WTC11 (cell line): Measurements from ENCODE around the gene PTX4. TPM values are rescaled to one million over a fixed set of nuclear protein-coding genes. Genes with fewer than 3 reads are reported as not detected.

Experiments used
- ATAC-seq: fragments of 200-7000 bp; cut with Tn5 transposase; 2 replicates; pipeline ENCODE4 v1.10.0; 2021; ENCODE audit warnings: mild to moderate bottlenecking, moderate library complexity
- CTCF ChIA-PET: fragments of 300-600 bp; sonication (Branson Sonifier 250); formaldehyde crosslinking; loops from one replicate; lab custom pipeline; 2021; ENCODE audit warnings: antibody characterized with exemption; lab: Charles Lee
- POLR2A ChIA-PET: fragments of 350-600 bp; sonication (Branson Sonifier 250); formaldehyde crosslinking; loops from one replicate; lab custom pipeline; 2021; ENCODE audit warnings: antibody characterized with exemption; lab: Charles Lee
- DNase-seq: peaks from one replicate; pipeline ENCODE4 v3.0.0; 2021; ENCODE audit warnings: low spot score
- H3K27ac Mint-ChIP-seq: 2 replicates; pipeline ENCODE4 v1.8.0; 2021; ENCODE audit warnings: mixed read lengths
- H3K27me3 Mint-ChIP-seq: 2 replicates; pipeline ENCODE4 v1.8.0; 2021; ENCODE audit warnings: low read depth, mild to moderate bottlenecking, moderate library complexity, mixed read lengths
- H3K36me3 Mint-ChIP-seq: 2 replicates; pipeline ENCODE4 v1.8.0; 2021; ENCODE audit warnings: mixed read lengths
- H3K4me1 Mint-ChIP-seq: 2 replicates; pipeline ENCODE4 v1.8.0; 2022; ENCODE audit warnings: mixed read lengths
- H3K4me3 Mint-ChIP-seq: 2 replicates; pipeline ENCODE4 v1.8.0; 2021; ENCODE audit warnings: mild to moderate bottlenecking, moderate library complexity, mixed read lengths
- H3K9me3 Mint-ChIP-seq: 2 replicates; pipeline ENCODE4 v1.8.0; 2021; ENCODE audit warnings: mixed read lengths
- ATF1 ChIP-seq: sonication (generic); formaldehyde crosslinking; IDR thresholded peaks from 2 replicates; pipeline ENCODE4 v1.8.1; 2023; ENCODE audit warnings: mild to moderate bottlenecking, moderate library complexity, missing genetic modification reagents
- ATF6 ChIP-seq: sonication (generic); formaldehyde crosslinking; IDR thresholded peaks from 2 replicates; pipeline ENCODE4 v1.8.1; 2023; ENCODE audit warnings: mild to moderate bottlenecking, missing genetic modification reagents
- CREM ChIP-seq: sonication (generic); formaldehyde crosslinking; IDR thresholded peaks from 2 replicates; pipeline ENCODE4 v1.8.1; 2022; ENCODE audit warnings: mild to moderate bottlenecking, missing genetic modification reagents, moderate library complexity
- ESRRA ChIP-seq: sonication (generic); formaldehyde crosslinking; IDR thresholded peaks from 2 replicates; pipeline ENCODE4 v1.8.1; 2022; ENCODE audit warnings: mild to moderate bottlenecking, missing genetic modification reagents, borderline replicate concordance
- FOXK1 ChIP-seq: sonication (generic); formaldehyde crosslinking; IDR thresholded peaks from 2 replicates; pipeline ENCODE4 v1.8.0; 2022; ENCODE audit warnings: mild to moderate bottlenecking, moderate library complexity, missing genetic modification reagents
- HMGA2 ChIP-seq: fragments of 250-450 bp; sonication (Bioruptor Pico); IDR thresholded peaks from 2 replicates; pipeline ENCODE4 v1.4.0; 2021; ENCODE audit warnings: mild to moderate bottlenecking, moderate library complexity
- IRF1 ChIP-seq: sonication (generic); formaldehyde crosslinking; IDR thresholded peaks from 2 replicates; pipeline ENCODE4 v1.8.0; 2023; ENCODE audit warnings: missing genetic modification reagents
- IRF2 ChIP-seq: sonication (generic); formaldehyde crosslinking; IDR thresholded peaks from 2 replicates; pipeline ENCODE4 v1.8.0; 2022; ENCODE audit warnings: low read depth, missing genetic modification reagents, borderline replicate concordance
- JUN ChIP-seq: sonication (generic); formaldehyde crosslinking; IDR thresholded peaks from 2 replicates; pipeline ENCODE4 v1.8.0; 2023; ENCODE audit warnings: mild to moderate bottlenecking, missing genetic modification reagents
- MAX ChIP-seq: sonication (generic); formaldehyde crosslinking; IDR thresholded peaks from 2 replicates; pipeline ENCODE4 v1.8.0; 2022; ENCODE audit warnings: mild to moderate bottlenecking, missing genetic modification reagents
- NFE2L1 ChIP-seq: sonication (generic); formaldehyde crosslinking; IDR thresholded peaks from 2 replicates; pipeline ENCODE4 v1.8.1; 2023; ENCODE audit warnings: missing genetic modification reagents
- NR2C2 ChIP-seq: sonication (generic); formaldehyde crosslinking; IDR thresholded peaks from 2 replicates; pipeline ENCODE4 v1.8.0; 2022; ENCODE audit warnings: mild to moderate bottlenecking, missing genetic modification reagents
- TEAD4 ChIP-seq: sonication (generic); formaldehyde crosslinking; IDR thresholded peaks from 2 replicates; pipeline ENCODE4 v1.8.0; 2022; ENCODE audit warnings: mild to moderate bottlenecking, missing genetic modification reagents
- USF2 ChIP-seq: sonication (generic); formaldehyde crosslinking; IDR thresholded peaks from 2 replicates; pipeline ENCODE4 v1.8.1; 2023; ENCODE audit warnings: mild to moderate bottlenecking, missing genetic modification reagents, moderate library complexity
- ZMAT4 ChIP-seq: fragments of 250-450 bp; sonication (Bioruptor Pico); IDR thresholded peaks from 2 replicates; pipeline ENCODE4 v1.9.0; 2021; ENCODE audit warnings: mild to moderate bottlenecking
- ZNF232 ChIP-seq: sonication (generic); formaldehyde crosslinking; IDR thresholded peaks from 2 replicates; pipeline ENCODE4 v1.8.0; 2022; ENCODE audit warnings: mild to moderate bottlenecking, missing genetic modification reagents
- ZNF671 ChIP-seq: fragments of 250-450 bp; sonication (Bioruptor Pico); IDR thresholded peaks from 2 replicates; pipeline ENCODE4 v1.8.0; 2021; ENCODE audit warnings: mild to moderate bottlenecking
- total RNA-seq: library from RNA; stranded (reverse); gene quantifications from 3 replicates; pipeline ENCODE4 v1.2.3, GENCODE V29; 2021
- TF ChIP-seq, protein P1 (sequence below): sonication (generic); formaldehyde crosslinking; IDR thresholded peaks from 2 replicates; pipeline ENCODE4 v1.8.1; 2022; ENCODE audit warnings: mild to moderate bottlenecking, missing genetic modification reagents, moderate library complexity, borderline replicate concordance

PTX4 gene
- total RNA-seq, 1 experiment from 2014 or later: 0.26 TPM

- Mint-ChIP-seq H3K4me3 (no peak overlapping the region), H3K27ac (peak overlapping the region; percentile 72; the same call in 1 of the 2 replicates), H3K4me1 (no peaks in the 10 kb centered on the region)
- POLR2A ChIA-PET: interaction anchor here (0.6 kb wide), 1 partner anchor 18 kb away, joined by 4 read pairs; no protein-coding TSS in a partner anchor
- peak; percentile 63 for ATAC-seq
- TF ChIP-seq NFE2L1 (CRISPR knock-in tag): 0 out of 2 replicates have a peak, but pooled peaks have one; percentile 30
- TF ChIP-seq, protein P1, sequence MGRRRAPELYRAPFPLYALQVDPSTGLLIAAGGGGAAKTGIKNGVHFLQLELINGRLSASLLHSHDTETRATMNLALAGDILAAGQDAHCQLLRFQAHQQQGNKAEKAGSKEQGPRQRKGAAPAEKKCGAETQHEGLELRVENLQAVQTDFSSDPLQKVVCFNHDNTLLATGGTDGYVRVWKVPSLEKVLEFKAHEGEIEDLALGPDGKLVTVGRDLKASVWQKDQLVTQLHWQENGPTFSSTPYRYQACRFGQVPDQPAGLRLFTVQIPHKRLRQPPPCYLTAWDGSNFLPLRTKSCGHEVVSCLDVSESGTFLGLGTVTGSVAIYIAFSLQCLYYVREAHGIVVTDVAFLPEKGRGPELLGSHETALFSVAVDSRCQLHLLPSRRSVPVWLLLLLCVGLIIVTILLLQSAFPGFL (CRISPR knock-in tag): no peak
- TF ChIP-seq, all 79 proteins: peak for 1
- no peak for DNase-seq
- Mint-ChIP-seq H3K36me3 (peaks cover 20% of the 10 kb centered on the region), H3K9me3 (peaks cover 15% of the 10 kb centered on the region), H3K27me3 (no peaks in the 10 kb centered on the region; the same call in 1 of the 2 replicates)
- CTCF ChIA-PET: interaction anchor here (1.0 to 2.1 kb wide), 4 partner anchors 9 to 40 kb away, joined by 3 to 6 read pairs (median 4); no protein-coding TSS in a partner anchor
Observed at GRCh38 chr16:1511662-1512569, 23.2 kb upstream of the PTX4 start.

DNA sequence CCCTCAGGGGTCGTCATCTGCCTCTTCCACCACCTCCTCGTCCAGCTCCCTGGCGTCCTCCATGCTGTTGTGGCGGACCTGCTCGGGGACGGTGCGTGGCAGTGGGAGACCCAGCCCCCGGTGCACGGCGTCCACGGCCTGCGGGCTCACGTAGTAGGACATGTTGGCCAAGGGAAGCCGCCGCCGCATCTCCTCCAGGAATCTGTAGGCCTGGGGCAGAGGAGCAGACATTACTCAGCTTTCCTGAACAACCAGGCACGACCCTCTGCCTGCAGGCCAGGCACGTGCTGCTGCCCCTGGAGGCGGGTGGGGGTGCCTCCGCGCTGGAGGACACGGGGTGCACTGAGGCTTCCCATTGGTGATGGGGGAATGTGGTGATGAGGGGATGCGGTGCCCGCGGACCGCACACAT lies 22.2 kb upstream of the PTX4 start:
- H3K36me3 Mint-ChIP-seq: peaks cover 22% of the 10 kb centered on the region
- ATAC-seq: peak; percentile 57
- ChIA-PET CTCF (interaction anchor here (0.8 to 2.1 kb wide), 6 partner anchors 9 to 179 kb away, joined by 3 to 6 read pairs (median 4); partner anchors contain the start of gene CCDC154), POLR2A (no interaction called here)
- no peaks in the 10 kb centered on the region for H3K4me1 Mint-ChIP-seq
- H3K27ac Mint-ChIP-seq: no peak overlapping the region
- H3K27me3 Mint-ChIP-seq: no peaks in the 10 kb centered on the region; the same call in 1 of the 2 replicates
- peaks cover 12% of the 10 kb centered on the region for H3K9me3 Mint-ChIP-seq
- peak; percentile 41 for DNase-seq
- TF ChIP-seq ATF6 (CRISPR knock-in tag) (no peak), ZMAT4 (no peak), TEAD4 (CRISPR knock-in tag) (no peak), ATF1 (CRISPR knock-in tag) (no peak), ZNF232 (CRISPR knock-in tag) (no peak), NR2C2 (no peak), IRF1 (CRISPR knock-in tag) (no peak), ZNF671 (CRISPR knock-in tag) (no peak), MAX (CRISPR knock-in tag) (no peak), JUN (CRISPR knock-in tag) (no peak), HMGA2 (CRISPR knock-in tag) (no peak), FOXK1 (no peak), ESRRA (CRISPR knock-in tag) (no peak), CREM (CRISPR knock-in tag) (no peak)
- no peak overlapping the region for H3K4me3 Mint-ChIP-seq

GRCh38 chr16:1510272-1510671 lies 21.5 kb upstream of the PTX4 start:
- H3K4me3 Mint-ChIP-seq: no peak overlapping the region
- no peak for DNase-seq
- H3K4me1 Mint-ChIP-seq: no peaks in the 10 kb centered on the region
- ATAC-seq: no peak
- no peak overlapping the region for H3K27ac Mint-ChIP-seq
- peaks cover 19% of the 10 kb centered on the region for H3K36me3 Mint-ChIP-seq
- ChIA-PET CTCF (interaction anchor here (0.8 to 2.1 kb wide), 5 partner anchors 16 to 178 kb away, joined by 3 to 6 read pairs (median 4); partner anchors contain the start of gene CCDC154), POLR2A (no interaction called here)
- TF ChIP-seq IRF2 (CRISPR knock-in tag) (no peak), USF2 (no peak)
- H3K9me3 Mint-ChIP-seq: peaks cover 9% of the 10 kb centered on the region
- H3K27me3 Mint-ChIP-seq: no peaks in the 10 kb centered on the region; the same call in 1 of the 2 replicates
